ENCODE results near the gene SUMF2. TPM values are rescaled to one million over a fixed set of nuclear protein-coding genes. Genes with fewer than 3 reads are reported as not detected.
"Not testable (repeated sequence)": the region's sequence is repeated elsewhere in the genome, so short reads cannot be mapped to it uniquely, and the experiment has no call there.

Gene SUMF2
- total RNA-seq, 1 donor from 2014 or later = 164 TPM

GRCh38 chr7:56106108-56107073 is 42.3 kb downstream of the SUMF2 start, which contains the start of gene CHCHD2:
Gene CHCHD2 (minus strand): TSS chr7:56106476. CDS start chr7:56106413, 63 bp downstream.
- peak; percentile 97 for DNase-seq (ENCODE audit: low read depth, low spot score)

GRCh38 chr7:56107954-56108258 is 43.8 kb downstream of the SUMF2 start:
- no peak for DNase-seq (ENCODE audit: low read depth, low spot score)

GRCh38 chr7:56110611-56111010 is 46.5 kb downstream of the SUMF2 start:
- no peak for DNase-seq (ENCODE audit: low read depth, low spot score)

- DNase-seq (ENCODE audit: low read depth, low spot score) = not testable (repeated sequence)
These were observed 48.2 kb downstream of the SUMF2 start for GRCh38 chr7:56112244-56112643.

- no peak for DNase-seq (ENCODE audit: low read depth, low spot score)
These were observed 51.9 kb downstream of the SUMF2 start, which contains the start of gene NUPR2 for GRCh38 chr7:56115852-56116538. Gene NUPR2 (minus strand): TSS chr7:56116417. CDS start chr7:56116314, 103 bp downstream.

GRCh38 chr7:56121440-56121839 is 57.4 kb downstream of the SUMF2 start:
- DNase-seq (ENCODE audit: low read depth, low spot score) = no peak

- DNase-seq (ENCODE audit: low read depth, low spot score) = no peak
These were observed 60.9 kb downstream of the SUMF2 start for GRCh38 chr7:56124981-56125380.

- no peak for DNase-seq (ENCODE audit: low read depth, low spot score)
These were observed 61.7 kb downstream of the SUMF2 start for GRCh38 chr7:56125831-56126230.

- no peak for DNase-seq (ENCODE audit: low read depth, low spot score)
These were observed 63.3 kb downstream of the SUMF2 start for GRCh38 chr7:56127241-56127975.

Other genes starting within 250 kb of the SUMF2 start
- not detected in 2 replicates for gene SEPTIN14, start 201.5 kb upstream of the SUMF2 start, total RNA-seq
- gene ZNF713, start 176.8 kb upstream of the SUMF2 start, total RNA-seq = 2.5 and 3.6 TPM in 2 replicates
- gene MRPS17, start 112.4 kb upstream of the SUMF2 start, total RNA-seq = 20.9 and 32.6 TPM in 2 replicates
- gene NIPSNAP2, start 99.7 kb upstream of the SUMF2 start, total RNA-seq = 36.9 and 49.5 TPM in 2 replicates
- gene PSPH, start 12.8 kb upstream of the SUMF2 start, total RNA-seq = 55.8 and 79.4 TPM in 2 replicates
- 394 and 428 TPM in 2 replicates for gene CCT6A, start 12.5 kb upstream of the SUMF2 start, total RNA-seq
- 0.46 and 0.59 TPM in 2 replicates for gene PHKG1, start 28.7 kb downstream of the SUMF2 start, total RNA-seq
- gene CHCHD2, start 42.2 kb downstream of the SUMF2 start, total RNA-seq = 219 and 373 TPM in 2 replicates
- not detected in 2 replicates for gene NUPR2, start 52.1 kb downstream of the SUMF2 start, total RNA-seq

All from pulmonary artery endothelial cell (primary cell).